Ascending aorta (tissue), 2 donors: ENCODE results near the gene FANCI. TPM values are rescaled to one million over a fixed set of nuclear protein-coding genes. Genes with fewer than 3 reads are reported as not detected.

Experiments
- DNase-seq, 2 donors: peaks; one replicate each; pipeline ENCODE4 v3.0.0-alpha.2; 2019; ENCODE audit warnings: low spot score in 2 of 2
- H3K27ac ChIP-seq, 2 donors: fragments of 200-600 bp; sonication (generic); one replicate each; pipeline ENCODE4 v1.5.1; 2016 to 2017; ENCODE audit warnings: mild to moderate bottlenecking in 1 of 2
- H3K27me3 ChIP-seq: fragments of 200-600 bp; sonication (generic); one replicate; pipeline ENCODE4 v1.5.1; 2017
- H3K36me3 ChIP-seq, 2 donors: fragments of 200-600 bp; sonication (generic); one replicate each; pipeline ENCODE4 v1.5.1; 2016
- H3K4me1 ChIP-seq, 2 donors: fragments of 200-600 bp; sonication (generic); one replicate each; pipeline ENCODE4 v1.5.1; 2016 to 2017; ENCODE audit warnings: mild to moderate bottlenecking in 1 of 2
- H3K4me3 ChIP-seq, 2 donors: fragments of 200-600 bp; sonication (generic); one replicate each; pipeline ENCODE4 v1.5.1; 2016 to 2017; ENCODE audit warnings: mild to moderate bottlenecking in 1 of 2
- H3K9me3 ChIP-seq, 2 donors: fragments of 200-600 bp; sonication (generic); one replicate each; pipeline ENCODE4 v1.5.1; 2016
- CTCF ChIP-seq, 3 experiments: fragments of 200-600 bp in 2 of 3; fragments of 450-650 bp in 1 of 3; sonication (generic) in 2 of 3; IDR thresholded peaks; one replicate each; pipeline ENCODE4 v1.5.1; 2016 to 2019; ENCODE audit warnings: antibody characterized with exemption in 3 of 3, mild to moderate bottlenecking in 1 of 3, moderate library complexity in 1 of 3
- intact Hi-C: fragments of 100-400 bp; cut with DNase I; formaldehyde crosslinking; loops from one replicate; pipeline ENCODE4 v1.15.1; 2023
- total RNA-seq: library from RNA; depleted of rRNA; stranded (reverse); fragments of >200 nt; gene quantifications from one replicate; pipeline ENCODE4 v1.1.0, GENCODE V29; 2016

FANCI gene
- total RNA-seq, 1 donor from 2014 or later, result not detected

GRCh38 chr15:89291934-89292438 lies 48.2 kb downstream of the FANCI start:
- H3K27me3 ChIP-seq, result no peaks in the 10 kb centered on the region
- DNase-seq, result no peak
- H3K27ac ChIP-seq, result no peak overlapping the region
- intact Hi-C loops, result no loop called here
- no peak for TF ChIP-seq CTCF (IDR thresholded peaks at IDR 0.05)
- H3K9me3 ChIP-seq, result no peaks in the 10 kb centered on the region
- no peak overlapping the region for H3K4me3 ChIP-seq
- no peaks in the 10 kb centered on the region for H3K36me3 ChIP-seq
- H3K4me1 ChIP-seq, result no peaks in the 10 kb centered on the region

- Histone ChIP-seq H3K9me3 (no peaks in the 10 kb centered on the region), H3K27ac (no peak overlapping the region), H3K4me3 (no peak overlapping the region), H3K4me1 (no peaks in the 10 kb centered on the region), H3K27me3 (no peaks in the 10 kb centered on the region), H3K36me3 (no peaks in the 10 kb centered on the region)
- intact Hi-C loops, result no loop called here
- DNase-seq, result no peak
- TF ChIP-seq CTCF (IDR thresholded peaks at IDR 0.05), result no peak
Observed at GRCh38 chr15:89293012-89293411, 49.2 kb downstream of the FANCI start.

GRCh38 chr15:89299896-89300295 lies 56.1 kb downstream of the FANCI start:
- DNase-seq, result no peak
- Histone ChIP-seq H3K4me1 (no peaks in the 10 kb centered on the region), H3K36me3 (no peaks in the 10 kb centered on the region), H3K27me3 (no peaks in the 10 kb centered on the region), H3K4me3 (no peak overlapping the region), H3K9me3 (no peaks in the 10 kb centered on the region), H3K27ac (no peak overlapping the region)
- intact Hi-C loops, result loop anchor here (2.0 kb wide), 1 partner anchor 93 kb away; no protein-coding TSS in a partner anchor
- peak in 2 of 3 experiments; percentile 15 to 24 for TF ChIP-seq CTCF (IDR thresholded peaks at IDR 0.05)

GRCh38 chr15:89301304-89302089 lies 57.7 kb downstream of the FANCI start:
- Histone ChIP-seq H3K4me1 (no peaks in the 10 kb centered on the region), H3K9me3 (no peaks in the 10 kb centered on the region), H3K4me3 (no peak overlapping the region), H3K27me3 (no peaks in the 10 kb centered on the region), H3K27ac (no peak overlapping the region), H3K36me3 (no peaks in the 10 kb centered on the region)
- no peak for TF ChIP-seq CTCF (IDR thresholded peaks at IDR 0.05)
- intact Hi-C loops, result no loop called here
- no peak for DNase-seq

- intact Hi-C loops, result no loop called here
- Histone ChIP-seq H3K27me3 (no peaks in the 10 kb centered on the region), H3K9me3 (no peaks in the 10 kb centered on the region), H3K36me3 (no peaks in the 10 kb centered on the region), H3K4me1 (no peaks in the 10 kb centered on the region), H3K4me3 (no peak overlapping the region), H3K27ac (no peak overlapping the region)
- TF ChIP-seq CTCF (IDR thresholded peaks at IDR 0.05), result no peak
- DNase-seq, result no peak
Observed at GRCh38 chr15:89303986-89304385, 60.2 kb downstream of the FANCI start.
